22Rv1 (cell line): ENCODE measurements around the gene PGD.

Experiments
- H3K27ac ChIP-seq: fragments of 450-650 bp; 2 replicates; pipeline ENCODE4 v1.5.1; 2017
- CTCF ChIP-seq: fragments of 450-650 bp; IDR thresholded peaks from 2 replicates; pipeline ENCODE4 v1.5.1; 2017; ENCODE audit warnings: mild to moderate bottlenecking
- ZFX ChIP-seq: fragments of 450-650 bp; IDR thresholded peaks from 2 replicates; pipeline ENCODE4 v1.6.1; 2017; ENCODE audit warnings: antibody characterized with exemption, borderline replicate concordance

PGD gene

GRCh38 chr1:10440794-10441193, 41.9 kb downstream of the PGD start:
- no peak overlapping the region for H3K27ac ChIP-seq
- TF ChIP-seq CTCF: no peak
- TF ChIP-seq ZFX: no peak

GRCh38 chr1:10444248-10444647, 45.4 kb downstream of the PGD start:
- no peak overlapping the region for H3K27ac ChIP-seq
- TF ChIP-seq CTCF: no peak
- TF ChIP-seq ZFX: no peak

- TF ChIP-seq CTCF: no peak
- no peak for TF ChIP-seq ZFX
- H3K27ac ChIP-seq: no peak overlapping the region
These were observed 46.0 kb downstream of the PGD start for GRCh38 chr1:10444795-10445397.

- no peak for TF ChIP-seq ZFX
- no peak for TF ChIP-seq CTCF
- H3K27ac ChIP-seq: no peak overlapping the region
These were observed 48.0 kb downstream of the PGD start for GRCh38 chr1:10446790-10447422.

- H3K27ac ChIP-seq: no peak within 1 kb of the TSS
- TF ChIP-seq ZFX (no peak), CTCF (no peak)
These were observed 50.9 kb downstream of the PGD start, which contains the start of gene CORT for GRCh38 chr1:10449751-10450150. Gene CORT (plus strand): TSS chr1:10450031. CDS start chr1:10450224, 193 bp downstream.

GRCh38 chr1:10450156-10450814, 51.4 kb downstream of the PGD start:
- TF ChIP-seq CTCF: no peak
- no peak for TF ChIP-seq ZFX

GRCh38 chr1:10450836-10451235, 52.0 kb downstream of the PGD start:
- no peak overlapping the region for H3K27ac ChIP-seq
- no peak for TF ChIP-seq ZFX
- no peak for TF ChIP-seq CTCF

More at GRCh38 chr1:10450156-10450814, 51.4 kb downstream of the PGD start:
- no peak overlapping the region for H3K27ac ChIP-seq
